ENCODE data around the gene FANCL.

- no peak for TF ChIP-seq YY1 (IDR thresholded peaks at IDR 0.05; ENCODE audit: insufficient read depth, insufficient read length)
- TF ChIP-seq ZNF274 (IDR thresholded peaks at IDR 0.05; ENCODE audit: low read depth, low read length), result no peak
- TF ChIP-seq SUZ12 (IDR thresholded peaks at IDR 0.05; ENCODE audit: extremely low read depth, insufficient read depth, insufficient read length), result no peak
These were observed 36.7 kb downstream of the FANCL start for GRCh38 chr2:58204195-58204959.
